ENCODE measurements around the gene ARSG.
A peak's percentile ranks its signal among the peaks of the same experiment; 100 is the strongest.

Gene ARSG

DNA sequence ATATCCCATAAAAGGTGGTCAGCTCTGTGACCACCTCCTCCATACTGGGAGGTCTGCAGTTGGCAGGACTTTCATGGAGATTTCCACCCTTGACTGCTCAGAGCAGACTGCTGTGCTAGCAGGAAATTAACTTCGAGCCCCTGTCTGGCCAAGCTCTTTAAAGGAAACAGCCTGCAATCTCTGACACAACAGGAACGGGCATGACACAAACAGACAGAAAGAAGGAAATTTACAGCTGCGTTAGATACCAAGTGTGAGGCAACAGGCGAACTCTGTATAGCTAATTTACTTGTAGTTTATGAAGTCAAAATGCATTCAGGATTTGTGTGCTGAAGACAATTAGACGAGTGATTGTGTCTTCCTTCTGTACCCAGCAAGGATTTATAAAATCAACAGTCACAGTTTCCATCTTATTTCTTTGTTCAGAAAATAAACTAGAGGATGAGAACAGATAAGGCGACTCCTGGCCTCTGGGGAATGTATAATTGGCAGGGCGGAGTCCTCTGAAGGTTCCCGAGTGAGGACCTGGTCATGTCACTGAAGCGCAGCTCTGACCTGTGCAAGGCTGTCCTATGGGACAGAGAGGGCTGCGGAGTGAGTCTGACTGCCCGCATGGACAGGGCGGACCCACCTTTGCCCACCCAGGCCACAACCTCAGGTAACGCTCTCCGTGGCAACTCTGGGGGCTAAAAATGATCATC lies 149.9 kb downstream of the ARSG start:
- no peak for DNase-seq (ENCODE audit: low read depth)
- TF ChIP-seq, protein P1, sequence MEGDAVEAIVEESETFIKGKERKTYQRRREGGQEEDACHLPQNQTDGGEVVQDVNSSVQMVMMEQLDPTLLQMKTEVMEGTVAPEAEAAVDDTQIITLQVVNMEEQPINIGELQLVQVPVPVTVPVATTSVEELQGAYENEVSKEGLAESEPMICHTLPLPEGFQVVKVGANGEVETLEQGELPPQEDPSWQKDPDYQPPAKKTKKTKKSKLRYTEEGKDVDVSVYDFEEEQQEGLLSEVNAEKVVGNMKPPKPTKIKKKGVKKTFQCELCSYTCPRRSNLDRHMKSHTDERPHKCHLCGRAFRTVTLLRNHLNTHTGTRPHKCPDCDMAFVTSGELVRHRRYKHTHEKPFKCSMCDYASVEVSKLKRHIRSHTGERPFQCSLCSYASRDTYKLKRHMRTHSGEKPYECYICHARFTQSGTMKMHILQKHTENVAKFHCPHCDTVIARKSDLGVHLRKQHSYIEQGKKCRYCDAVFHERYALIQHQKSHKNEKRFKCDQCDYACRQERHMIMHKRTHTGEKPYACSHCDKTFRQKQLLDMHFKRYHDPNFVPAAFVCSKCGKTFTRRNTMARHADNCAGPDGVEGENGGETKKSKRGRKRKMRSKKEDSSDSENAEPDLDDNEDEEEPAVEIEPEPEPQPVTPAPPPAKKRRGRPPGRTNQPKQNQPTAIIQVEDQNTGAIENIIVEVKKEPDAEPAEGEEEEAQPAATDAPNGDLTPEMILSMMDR (conservative IDR thresholded peaks at IDR 0.05; ENCODE audit: low read length), result no peak
- no peak overlapping the region for H3K4me3 ChIP-seq (ENCODE audit: low read length)

DNA sequence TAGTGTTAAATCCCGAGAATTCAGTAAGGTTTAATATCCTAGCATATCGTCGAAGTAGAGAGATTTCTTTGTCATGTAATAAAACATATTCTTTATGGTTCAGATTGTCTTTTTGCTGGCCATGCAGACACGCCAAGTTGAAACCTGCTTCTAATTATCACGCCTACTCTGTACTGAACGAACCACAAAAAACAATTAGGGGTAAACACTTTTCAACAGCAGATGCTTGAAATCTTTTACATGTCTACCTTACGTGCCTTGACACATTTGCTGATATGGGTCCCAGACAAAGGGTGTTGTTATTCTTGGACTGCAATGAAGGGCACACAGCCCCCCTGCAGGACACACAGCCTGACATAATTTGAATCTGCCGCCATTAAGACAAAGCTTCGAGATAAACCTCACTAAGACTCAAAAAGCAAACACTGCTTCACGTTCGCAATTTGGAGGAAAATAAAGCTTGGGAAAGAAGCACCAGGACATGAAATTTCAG lies 152.7 kb downstream of the ARSG start:
- H3K4me3 ChIP-seq (ENCODE audit: low read length), result no peak overlapping the region
- TF ChIP-seq, protein P1 (conservative IDR thresholded peaks at IDR 0.05; ENCODE audit: low read length), result no peak
- DNase-seq (ENCODE audit: low read depth), result peak; percentile 69

DNA sequence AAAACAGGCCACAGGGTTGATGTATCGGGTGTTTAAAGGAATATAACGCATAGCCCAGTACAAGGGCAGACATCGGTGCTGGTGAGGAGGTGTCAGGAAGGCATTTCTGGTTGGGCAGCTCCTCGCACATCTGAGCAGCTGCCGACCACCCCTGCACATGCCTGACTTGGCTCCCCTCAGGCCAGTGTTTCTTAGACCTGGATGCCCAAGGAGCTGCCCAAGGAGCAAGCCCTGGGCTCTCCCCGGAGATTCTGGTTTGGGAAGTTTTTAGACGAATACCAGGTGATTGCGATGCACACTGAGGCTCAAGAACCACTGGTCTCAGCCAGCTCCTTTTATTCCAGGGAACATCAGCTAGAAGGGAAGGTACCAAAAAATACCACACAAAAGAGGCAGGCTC lies 154.4 kb downstream of the ARSG start:
- no peak overlapping the region for H3K4me3 ChIP-seq (ENCODE audit: low read length)
- TF ChIP-seq, protein P1 (conservative IDR thresholded peaks at IDR 0.05; ENCODE audit: low read length), result no peak
- DNase-seq (ENCODE audit: low read depth), result no peak

DNA sequence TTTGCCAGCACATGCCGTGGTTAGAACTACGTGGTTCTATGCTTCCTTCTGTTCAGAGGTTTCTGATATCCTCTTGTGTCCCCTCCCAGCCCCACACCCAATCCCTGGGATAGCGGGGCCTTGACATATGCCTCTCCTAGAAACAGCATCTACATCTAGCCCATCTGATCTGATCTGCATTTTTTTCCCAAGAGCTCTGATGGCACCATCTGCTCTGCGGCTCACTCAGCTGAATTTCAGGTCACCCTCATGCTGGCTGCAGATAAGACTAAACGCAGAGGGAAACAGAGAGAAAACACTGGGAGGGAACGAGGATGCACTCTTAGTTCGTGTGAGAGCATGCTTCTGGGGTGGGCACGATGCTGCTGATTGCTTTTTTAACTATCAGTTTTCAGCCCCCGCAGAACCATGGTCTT lies 155.3 kb downstream of the ARSG start:
- TF ChIP-seq, protein P1 (conservative IDR thresholded peaks at IDR 0.05; ENCODE audit: low read length), result no peak
- H3K4me3 ChIP-seq (ENCODE audit: low read length), result no peak overlapping the region
- no peak for DNase-seq (ENCODE audit: low read depth)

DNA sequence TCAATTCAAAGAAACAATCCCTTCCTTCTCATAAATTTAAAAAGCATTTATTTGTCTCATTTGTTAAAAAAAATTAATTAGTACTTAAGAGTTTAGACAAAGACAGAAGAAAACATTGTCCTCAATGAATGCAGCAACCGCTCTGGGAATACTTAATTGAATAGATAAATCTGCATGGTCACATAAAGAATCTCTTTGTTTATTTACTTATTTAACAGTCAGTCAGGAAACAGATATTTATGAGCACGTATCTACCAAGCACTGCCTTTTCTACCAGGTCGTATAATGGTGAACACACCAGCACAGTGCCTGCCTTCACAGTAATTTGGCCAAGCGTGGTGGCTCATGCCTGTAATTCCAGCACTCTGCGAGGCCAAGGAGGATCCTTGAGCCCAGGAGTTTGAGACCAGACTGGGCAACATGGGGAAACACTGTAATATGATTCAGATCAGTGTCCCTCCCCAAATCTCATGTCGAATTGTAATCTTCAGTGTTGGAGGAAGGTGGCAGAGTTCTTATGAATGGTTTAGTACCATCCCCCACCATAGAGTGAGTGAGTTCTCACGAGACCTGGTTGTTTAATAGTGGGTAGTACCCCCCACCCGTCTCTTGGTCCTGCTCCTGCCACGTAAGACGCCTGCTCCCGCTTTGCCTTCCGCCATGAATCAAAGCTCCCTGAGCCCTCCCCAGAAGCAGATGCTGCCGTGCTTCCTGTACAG lies 157.9 kb downstream of the ARSG start:
- no peak overlapping the region for H3K4me3 ChIP-seq (ENCODE audit: low read length)
- no peak for DNase-seq (ENCODE audit: low read depth)
- TF ChIP-seq, protein P1 (conservative IDR thresholded peaks at IDR 0.05; ENCODE audit: low read length), result no peak

DNA sequence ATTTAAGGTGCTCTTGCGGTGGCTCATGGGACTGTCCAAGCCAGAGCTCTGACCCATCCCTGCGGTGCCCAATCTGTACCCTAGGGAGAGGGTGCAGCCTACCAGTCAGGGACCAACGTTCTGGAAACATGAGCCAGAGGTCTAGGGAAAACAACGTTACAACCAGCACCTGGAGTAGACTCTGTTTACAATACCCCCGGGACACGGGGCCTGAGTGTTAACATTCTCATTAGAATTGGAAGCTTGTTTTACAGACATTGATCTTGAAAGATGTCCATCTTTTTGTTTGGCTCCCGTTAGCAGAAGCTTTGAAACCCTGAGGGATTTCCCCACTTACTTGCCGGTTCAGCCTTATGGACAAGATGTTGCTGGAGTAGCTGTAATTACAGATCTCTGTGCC lies 159.1 kb downstream of the ARSG start:
- TF ChIP-seq, protein P1 (conservative IDR thresholded peaks at IDR 0.05; ENCODE audit: low read length), result no peak
- no peak for DNase-seq (ENCODE audit: low read depth)
- H3K4me3 ChIP-seq (ENCODE audit: low read length), result no peak overlapping the region

DNA sequence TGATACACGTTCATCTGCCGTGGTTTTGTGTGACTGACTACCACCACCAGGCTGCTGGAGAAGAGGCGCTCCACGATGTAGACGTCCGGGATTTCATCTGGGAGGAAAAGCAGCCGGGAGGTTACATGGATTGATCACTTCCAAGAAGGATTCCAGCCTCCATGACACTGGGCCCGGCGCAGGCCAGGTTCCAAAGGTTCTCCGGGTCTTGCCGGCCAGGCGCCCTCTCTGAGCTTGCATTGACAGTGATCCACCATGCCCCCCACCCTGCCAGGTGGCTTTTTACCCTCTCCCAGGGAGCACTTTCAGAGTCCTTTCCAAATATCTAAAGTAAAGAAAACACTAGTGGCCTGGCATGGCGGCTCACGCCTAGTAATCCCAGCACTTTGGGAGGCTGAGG lies 159.5 kb downstream of the ARSG start:
- no peak for DNase-seq (ENCODE audit: low read depth)
- TF ChIP-seq, protein P1 (conservative IDR thresholded peaks at IDR 0.05; ENCODE audit: low read length), result no peak
- no peak overlapping the region for H3K4me3 ChIP-seq (ENCODE audit: low read length)

Data from AG10803 (cell line).